ENCODE results near the gene CROCC2.
A peak's percentile ranks its signal among the peaks of the same experiment; 100 is the strongest.

Gene CROCC2

GRCh38 chr2:240906141-240906910 is at the start of gene CROCC2:
CROCC2 (plus strand) TSS chr2:240906336; CDS start chr2:240906514, 178 bp downstream.
- DNase-seq = peak; percentile 86

- DNase-seq = no peak
Observed at GRCh38 chr2:240857039-240858008, 48.8 kb upstream of the CROCC2 start.

- DNase-seq = no peak
Observed at GRCh38 chr2:240858321-240858720, 47.8 kb upstream of the CROCC2 start.

GRCh38 chr2:240858871-240859270 is 47.3 kb upstream of the CROCC2 start:
- no peak for DNase-seq

GRCh38 chr2:240861547-240861946 is 44.6 kb upstream of the CROCC2 start:
- DNase-seq = no peak

GRCh38 chr2:240864475-240864874 is 41.7 kb upstream of the CROCC2 start:
- DNase-seq = no peak

- no peak for DNase-seq
Observed at GRCh38 chr2:240865391-240865790, 40.7 kb upstream of the CROCC2 start.

GRCh38 chr2:240868286-240869108 is 37.6 kb upstream of the CROCC2 start, which contains the start of gene AGXT:
AGXT (plus strand) TSS chr2:240868824; CDS start chr2:240868866, 42 bp downstream.
- no peak for DNase-seq

- DNase-seq = no peak
Observed at GRCh38 chr2:240869109-240869955, 36.8 kb upstream of the CROCC2 start.

GRCh38 chr2:240869956-240870875 is 35.9 kb upstream of the CROCC2 start:
- no peak for DNase-seq

GRCh38 chr2:240871071-240871958 is 34.8 kb upstream of the CROCC2 start:
- no peak for DNase-seq

- no peak for DNase-seq
Observed at GRCh38 chr2:240872317-240873097, 33.6 kb upstream of the CROCC2 start.

- no peak for DNase-seq
Observed at GRCh38 chr2:240873098-240873788, 32.9 kb upstream of the CROCC2 start.

GRCh38 chr2:240873805-240874714 is 32.1 kb upstream of the CROCC2 start:
- no peak for DNase-seq

GRCh38 chr2:240874715-240875227 is 31.4 kb upstream of the CROCC2 start:
- no peak for DNase-seq

- no peak for DNase-seq
Observed at GRCh38 chr2:240875228-240876034, 30.7 kb upstream of the CROCC2 start.
